BLaER1 (cell line): ENCODE results near the gene SNN.

Experiments
- H3K27ac ChIP-seq: shearing (Covaris generic); formaldehyde crosslinking; 2 replicates; pipeline ENCODE4 v1.8.1; 2022
- H3K27me3 ChIP-seq: shearing (Covaris generic); formaldehyde crosslinking; 2 replicates; pipeline ENCODE4 v1.8.1; 2022
- H3K36me3 ChIP-seq: shearing (Covaris generic); formaldehyde crosslinking; 2 replicates; pipeline ENCODE4 v1.8.1; 2022
- H3K4me1 ChIP-seq: shearing (Covaris generic); formaldehyde crosslinking; 2 replicates; pipeline ENCODE4 v1.8.1; 2022
- H3K4me2 ChIP-seq: shearing (Covaris generic); formaldehyde crosslinking; 2 replicates; pipeline ENCODE4 v1.8.1; 2022
- H3K4me3 ChIP-seq: shearing (Covaris generic); formaldehyde crosslinking; 2 replicates; pipeline ENCODE4 v1.8.1; 2022
- H3K9ac ChIP-seq: shearing (Covaris generic); formaldehyde crosslinking; 2 replicates; pipeline ENCODE4 v1.8.1; 2022
- H3K9me3 ChIP-seq: shearing (Covaris generic); formaldehyde crosslinking; 2 replicates; pipeline ENCODE4 v1.8.1; 2022
- H4K20me1 ChIP-seq: shearing (Covaris generic); formaldehyde crosslinking; 2 replicates; pipeline ENCODE4 v1.8.1; 2022
- Cebpa-rat ChIP-seq: shearing (Covaris generic); IDR thresholded peaks from 2 replicates; pipeline ENCODE4 v1.8.1; 2022

SNN gene

GRCh38 chr16:11634312-11634711, 33.9 kb upstream of the SNN start:
- H3K4me2 ChIP-seq: no peak overlapping the region
- H3K9ac ChIP-seq: no peak overlapping the region
- H3K4me1 ChIP-seq: peaks cover 50% of the 10 kb centered on the region
- H3K9me3 ChIP-seq: no peaks in the 10 kb centered on the region
- no peak overlapping the region for H3K27ac ChIP-seq
- H3K27me3 ChIP-seq: no peaks in the 10 kb centered on the region
- H3K36me3 ChIP-seq: no peaks in the 10 kb centered on the region
- no peak overlapping the region for H3K4me3 ChIP-seq
- H4K20me1 ChIP-seq: no peaks in the 10 kb centered on the region
- no peak for TF ChIP-seq Cebpa-rat

DNA sequence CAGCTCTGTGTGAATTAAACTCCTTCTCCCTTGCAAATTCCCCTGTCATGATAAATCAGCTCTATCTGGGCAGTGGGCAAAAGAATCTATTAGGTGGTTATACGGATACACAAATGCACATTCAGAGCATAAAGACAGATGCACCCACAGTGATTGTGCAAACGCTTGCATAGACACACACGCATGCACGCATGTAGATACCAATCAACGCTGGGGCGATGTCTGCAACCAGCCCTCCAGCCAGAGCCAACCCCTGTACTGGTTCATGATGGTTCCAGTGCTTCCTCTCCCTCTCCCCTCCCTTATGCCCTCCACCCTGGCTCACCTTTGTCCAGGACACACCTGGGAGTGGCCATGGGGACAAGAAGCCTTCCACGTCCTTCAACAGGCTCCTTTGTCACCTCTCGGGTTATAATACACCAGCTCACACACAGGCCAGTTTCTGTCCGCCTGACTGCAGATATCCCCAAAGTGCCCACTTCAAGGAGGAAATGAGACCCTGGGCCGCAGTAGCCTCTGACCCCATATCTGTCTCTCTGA, 33.1 kb upstream of the SNN start:
- Histone ChIP-seq H3K4me3 (no peak overlapping the region), H3K9ac (no peak overlapping the region)

GRCh38 chr16:11635679-11636171, 32.5 kb upstream of the SNN start:
- Histone ChIP-seq H3K4me1 (peaks cover 39% of the 10 kb centered on the region), H3K27me3 (no peaks in the 10 kb centered on the region), H4K20me1 (no peaks in the 10 kb centered on the region), H3K36me3 (no peaks in the 10 kb centered on the region), H3K27ac (no peak overlapping the region), H3K4me3 (no peak overlapping the region), H3K4me2 (no peak overlapping the region), H3K9me3 (no peaks in the 10 kb centered on the region), H3K9ac (no peak overlapping the region)
- no peak for TF ChIP-seq Cebpa-rat

More for the DNA sequence above, 33.1 kb upstream of the SNN start:
- no peaks in the 10 kb centered on the region for H3K36me3 ChIP-seq
- H3K27me3 ChIP-seq: no peaks in the 10 kb centered on the region
- no peak for TF ChIP-seq Cebpa-rat
- no peaks in the 10 kb centered on the region for H4K20me1 ChIP-seq
- peaks cover 43% of the 10 kb centered on the region for H3K4me1 ChIP-seq
- H3K27ac ChIP-seq: no peak overlapping the region
- H3K4me2 ChIP-seq: no peak overlapping the region
- H3K9me3 ChIP-seq: no peaks in the 10 kb centered on the region

- no peaks in the 10 kb centered on the region for H3K27me3 ChIP-seq
- H3K4me1 ChIP-seq: peaks cover 39% of the 10 kb centered on the region
- no peaks in the 10 kb centered on the region for H3K9me3 ChIP-seq
- H3K4me2 ChIP-seq: no peak overlapping the region
- no peaks in the 10 kb centered on the region for H3K36me3 ChIP-seq
- TF ChIP-seq Cebpa-rat: no peak
- H4K20me1 ChIP-seq: no peaks in the 10 kb centered on the region
- no peak overlapping the region for H3K4me3 ChIP-seq
- H3K9ac ChIP-seq: no peak overlapping the region
- H3K27ac ChIP-seq: no peak overlapping the region
Measured at GRCh38 chr16:11636172-11636721, 32.0 kb upstream of the SNN start.

GRCh38 chr16:11637320-11637719, 30.9 kb upstream of the SNN start:
- Histone ChIP-seq H3K36me3 (no peaks in the 10 kb centered on the region), H3K9ac (no peak overlapping the region), H3K4me3 (no peak overlapping the region), H3K27me3 (no peaks in the 10 kb centered on the region), H3K27ac (no peak overlapping the region), H3K9me3 (no peaks in the 10 kb centered on the region), H3K4me1 (peaks cover 38% of the 10 kb centered on the region), H4K20me1 (no peaks in the 10 kb centered on the region), H3K4me2 (no peak overlapping the region)
- no peak for TF ChIP-seq Cebpa-rat

- Histone ChIP-seq H3K27me3 (no peaks in the 10 kb centered on the region), H4K20me1 (no peaks in the 10 kb centered on the region), H3K27ac (no peak overlapping the region), H3K36me3 (no peaks in the 10 kb centered on the region), H3K9ac (no peak overlapping the region), H3K4me1 (peaks cover 29% of the 10 kb centered on the region), H3K4me3 (no peak overlapping the region), H3K9me3 (no peaks in the 10 kb centered on the region), H3K4me2 (no peak overlapping the region)
- TF ChIP-seq Cebpa-rat: no peak
Measured at GRCh38 chr16:11638140-11638539, 30.1 kb upstream of the SNN start.

DNA sequence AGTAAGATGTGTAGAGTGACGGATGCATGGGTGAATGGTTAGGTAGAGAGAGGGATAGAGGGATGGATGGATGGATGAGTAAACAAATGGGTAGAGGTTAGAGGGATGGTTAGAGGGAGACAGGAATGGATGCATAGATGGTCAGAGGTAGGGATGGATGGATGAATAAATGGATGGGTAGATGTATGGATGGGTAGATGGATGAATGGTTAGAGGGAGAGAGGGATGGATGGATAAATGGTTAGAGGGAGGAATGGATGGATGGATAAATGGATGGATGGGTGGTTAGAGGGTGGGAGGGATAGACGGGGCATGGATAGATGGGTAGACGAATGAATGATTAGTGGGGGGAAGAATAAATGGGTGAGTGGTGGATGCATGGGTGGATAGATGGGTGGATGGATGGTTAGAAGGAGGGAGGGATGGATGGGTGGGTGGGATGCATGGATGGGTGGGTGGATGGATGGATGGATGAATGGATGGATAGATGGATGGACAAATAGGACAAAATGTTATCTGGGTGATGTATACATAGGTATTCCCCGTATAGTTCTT, 29.2 kb upstream of the SNN start:
- Histone ChIP-seq H3K27me3 (no peaks in the 10 kb centered on the region), H3K36me3 (no peaks in the 10 kb centered on the region), H3K4me1 (peaks cover 22% of the 10 kb centered on the region), H3K4me2 (no peak overlapping the region), H3K4me3 (no peak overlapping the region), H3K9ac (no peak overlapping the region), H3K27ac (no peak overlapping the region), H3K9me3 (no peaks in the 10 kb centered on the region), H4K20me1 (no peaks in the 10 kb centered on the region)
- TF ChIP-seq Cebpa-rat: no peak

DNA sequence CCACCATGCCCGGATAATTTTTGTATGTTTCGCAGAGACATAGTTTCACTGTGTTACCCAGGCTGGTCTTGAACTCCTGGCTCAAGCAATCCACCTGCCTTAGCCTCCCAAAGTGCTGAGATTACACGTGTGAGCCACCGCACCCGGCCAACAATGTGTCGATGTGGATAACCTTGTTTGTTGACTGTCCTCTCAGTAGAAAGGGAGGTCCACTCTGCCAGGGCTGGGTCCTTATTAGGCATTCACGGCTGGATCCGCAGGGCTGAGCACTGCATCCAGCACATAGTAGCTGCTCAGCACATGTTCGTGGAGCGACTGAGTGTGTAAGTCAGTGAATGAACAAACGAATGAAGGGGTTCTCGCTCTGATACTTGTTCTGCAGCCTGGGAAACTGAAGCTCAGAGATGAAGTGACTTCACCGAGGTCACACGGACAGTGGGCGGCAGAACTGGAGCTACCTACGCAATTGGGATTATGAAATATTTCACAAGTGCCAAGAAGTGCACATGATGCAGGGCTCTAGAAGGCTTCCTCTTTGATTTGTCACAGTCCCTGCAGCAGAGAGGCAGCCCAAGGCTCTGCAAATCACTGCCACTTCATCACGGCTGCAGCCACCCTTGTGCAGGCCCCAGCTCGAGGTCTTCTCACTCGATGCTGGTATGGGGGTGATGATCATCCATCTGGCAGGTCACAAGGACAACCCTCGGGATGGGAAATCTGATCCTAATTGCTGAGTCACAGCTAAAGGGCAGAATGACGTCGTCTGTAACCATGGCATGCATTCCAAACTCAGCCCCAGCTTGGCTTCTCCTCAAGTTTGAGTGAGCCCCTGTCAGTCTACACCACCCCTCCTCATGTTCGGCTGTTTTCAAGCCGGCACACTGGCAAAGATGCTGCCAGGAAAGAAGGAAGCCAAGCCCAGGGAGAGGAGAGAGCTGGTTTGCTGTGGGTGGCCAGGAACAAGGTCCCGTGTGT, 28.0 kb upstream of the SNN start:
- no peak overlapping the region for H3K4me2 ChIP-seq

GRCh38 chr16:11640987-11641817, 27.1 kb upstream of the SNN start:
- Histone ChIP-seq H3K9ac (no peak overlapping the region), H3K4me3 (no peak overlapping the region), H3K36me3 (no peaks in the 10 kb centered on the region), H3K4me1 (peaks cover 16% of the 10 kb centered on the region), H3K27ac (no peak overlapping the region), H4K20me1 (no peaks in the 10 kb centered on the region), H3K9me3 (no peaks in the 10 kb centered on the region), H3K4me2 (peak overlapping the region; percentile 61), H3K27me3 (no peaks in the 10 kb centered on the region)
- TF ChIP-seq Cebpa-rat: no peak

More for the DNA sequence above, 28.0 kb upstream of the SNN start:
- no peak for TF ChIP-seq Cebpa-rat
- H3K4me3 ChIP-seq: no peak overlapping the region
- H3K4me1 ChIP-seq: peaks cover 16% of the 10 kb centered on the region
- no peak overlapping the region for H3K9ac ChIP-seq
- no peaks in the 10 kb centered on the region for H3K36me3 ChIP-seq
- H3K27me3 ChIP-seq: no peaks in the 10 kb centered on the region
- no peak overlapping the region for H3K27ac ChIP-seq
- no peaks in the 10 kb centered on the region for H3K9me3 ChIP-seq
- H4K20me1 ChIP-seq: no peaks in the 10 kb centered on the region
